NK-92 (cell line): Measurements from ENCODE around the gene RPS6KA1.

ENCODE experiments used
- DNase-seq: peaks from one replicate; lab custom pipeline; 2025; ENCODE audit not compliant: unreplicated experiment; lab: John Stamatoyannopoulos, UW

Gene RPS6KA1

GRCh38 chr1:26531651-26532131 is 2.1 kb downstream of the RPS6KA1 start:
- no peak for DNase-seq

- DNase-seq = no peak
Measured at GRCh38 chr1:26533951-26534509, 4.5 kb downstream of the RPS6KA1 start.

- no peak for DNase-seq
Measured at GRCh38 chr1:26535201-26535600, 5.6 kb downstream of the RPS6KA1 start.

GRCh38 chr1:26536081-26536480 is 6.5 kb downstream of the RPS6KA1 start:
- no peak for DNase-seq

GRCh38 chr1:26536521-26536920 is 7.0 kb downstream of the RPS6KA1 start:
- no peak for DNase-seq

DNA sequence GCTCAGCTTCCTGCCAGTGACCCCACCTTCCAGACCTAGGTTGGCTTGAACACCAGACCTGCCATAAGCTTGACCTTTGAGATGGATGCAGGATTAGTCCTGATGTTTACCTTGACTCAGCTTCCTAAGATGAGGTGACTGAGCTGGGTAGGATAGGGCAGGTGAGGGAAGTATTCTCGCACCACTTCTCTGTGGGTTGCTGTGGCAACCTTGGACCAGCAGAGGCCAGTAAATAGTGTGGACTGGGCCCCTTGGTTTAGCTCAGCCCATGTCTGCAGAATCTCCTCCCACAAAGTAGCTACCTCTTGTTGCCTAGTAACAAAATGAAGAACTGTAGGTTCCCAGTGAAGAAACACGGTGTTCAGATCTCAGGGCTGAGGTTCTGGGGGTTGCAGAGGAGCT is 8.4 kb downstream of the RPS6KA1 start:
- no peak for DNase-seq

DNA sequence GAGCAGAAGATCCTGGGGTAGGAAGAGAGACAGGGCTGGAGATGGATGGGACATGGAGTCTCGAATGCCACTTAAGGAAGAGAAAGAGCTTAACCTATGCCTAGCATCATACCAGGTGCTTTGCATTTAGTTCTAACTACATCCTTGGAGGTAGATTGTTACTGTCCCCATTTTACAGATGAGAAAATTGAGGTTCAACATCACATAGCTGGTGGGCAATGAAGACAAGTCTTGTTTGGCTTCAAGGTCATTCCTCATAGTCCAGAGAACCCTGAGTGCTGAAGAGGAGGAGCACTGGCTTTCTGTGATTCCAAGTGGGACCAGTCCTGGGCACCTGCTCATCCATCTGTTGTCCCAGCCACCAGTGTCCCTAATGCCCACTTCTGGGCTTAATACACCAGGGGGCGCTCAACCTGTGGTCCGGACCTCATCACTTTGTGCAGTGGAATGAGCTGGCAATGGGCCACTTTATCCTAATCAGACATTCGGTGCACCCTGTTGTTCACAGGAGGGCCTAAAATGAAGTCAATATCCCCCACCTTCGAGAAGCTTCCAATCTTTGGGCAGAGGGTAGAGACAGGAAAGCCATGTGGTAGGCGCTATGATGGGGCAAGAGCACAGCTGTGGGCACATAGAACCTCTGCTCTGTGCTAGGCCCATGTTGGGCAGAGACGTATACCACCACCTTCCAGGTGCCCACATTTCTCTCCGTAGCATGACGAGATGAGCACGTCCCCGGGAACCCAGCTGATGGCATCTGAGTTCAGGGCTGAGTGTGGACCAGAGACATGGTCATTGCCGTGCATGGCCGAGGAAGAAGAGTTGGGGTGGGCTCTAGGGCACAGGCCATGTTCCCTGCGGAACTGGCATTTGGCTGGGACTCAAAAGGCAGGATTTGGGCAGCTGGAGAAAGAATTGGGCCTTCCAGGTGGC is 9.2 kb downstream of the RPS6KA1 start:
- no peak for DNase-seq

DNA sequence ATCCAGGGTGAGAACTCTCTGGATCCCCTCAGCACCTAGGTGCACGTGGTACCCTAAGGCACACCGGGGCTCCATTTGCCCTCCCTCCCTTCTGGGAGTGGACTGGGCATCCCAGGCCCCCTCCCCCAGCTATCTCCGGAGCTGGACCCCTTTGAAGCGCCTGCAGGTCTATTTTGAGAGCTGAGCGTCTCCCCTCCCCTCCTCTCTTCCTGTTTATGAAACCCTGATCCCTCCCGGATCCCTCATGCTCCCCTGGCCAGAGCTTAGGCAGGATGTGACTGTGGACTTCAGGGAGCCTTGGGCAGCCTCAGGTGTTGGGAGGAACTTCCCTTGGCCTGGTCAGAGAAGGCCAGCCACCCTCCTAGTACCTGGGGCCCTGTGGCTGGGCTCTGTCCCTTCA is 10.2 kb downstream of the RPS6KA1 start:
- no peak for DNase-seq

DNA sequence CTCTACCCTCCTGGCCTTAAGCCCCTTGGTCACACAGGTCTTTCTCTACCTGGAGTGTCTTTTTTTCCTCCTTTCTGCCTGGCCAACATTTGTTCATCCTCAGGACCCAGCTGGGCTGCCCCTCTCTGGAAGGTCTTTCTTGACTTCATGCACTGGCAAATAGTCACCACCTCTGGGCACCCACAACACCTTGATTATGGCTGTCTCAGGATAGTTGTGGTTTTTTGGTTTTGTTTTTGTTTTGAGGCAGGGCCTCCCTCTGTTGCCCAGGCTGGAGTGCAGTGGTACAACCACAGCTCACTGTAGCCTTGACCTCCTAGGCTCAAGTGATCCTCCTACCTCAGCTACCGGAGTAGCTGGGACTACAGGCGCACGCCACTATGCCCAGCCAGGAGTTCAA is 10.8 kb downstream of the RPS6KA1 start:
- DNase-seq = no peak

DNA sequence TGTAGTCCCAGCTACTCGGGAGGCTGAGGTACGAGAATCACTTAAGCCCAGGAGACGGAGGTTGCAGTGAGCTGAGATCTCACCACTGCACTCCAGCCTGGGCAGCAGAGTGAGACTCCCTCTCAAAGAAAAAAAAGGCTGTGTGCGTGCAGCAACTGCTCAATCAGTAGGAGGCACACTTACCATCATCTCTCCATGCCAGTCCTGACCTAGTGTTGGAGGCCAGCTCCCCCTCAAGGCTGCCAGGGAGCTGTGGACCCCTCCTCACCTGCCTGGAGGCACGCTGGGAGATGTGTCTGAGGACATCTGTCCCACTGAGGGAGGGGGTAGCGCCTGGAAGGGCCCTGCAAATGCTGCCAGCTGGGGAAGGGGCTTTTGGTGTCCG is 11.9 kb downstream of the RPS6KA1 start:
- no peak for DNase-seq

- no peak for DNase-seq
Measured at GRCh38 chr1:26541816-26542711, 12.5 kb downstream of the RPS6KA1 start.

DNA sequence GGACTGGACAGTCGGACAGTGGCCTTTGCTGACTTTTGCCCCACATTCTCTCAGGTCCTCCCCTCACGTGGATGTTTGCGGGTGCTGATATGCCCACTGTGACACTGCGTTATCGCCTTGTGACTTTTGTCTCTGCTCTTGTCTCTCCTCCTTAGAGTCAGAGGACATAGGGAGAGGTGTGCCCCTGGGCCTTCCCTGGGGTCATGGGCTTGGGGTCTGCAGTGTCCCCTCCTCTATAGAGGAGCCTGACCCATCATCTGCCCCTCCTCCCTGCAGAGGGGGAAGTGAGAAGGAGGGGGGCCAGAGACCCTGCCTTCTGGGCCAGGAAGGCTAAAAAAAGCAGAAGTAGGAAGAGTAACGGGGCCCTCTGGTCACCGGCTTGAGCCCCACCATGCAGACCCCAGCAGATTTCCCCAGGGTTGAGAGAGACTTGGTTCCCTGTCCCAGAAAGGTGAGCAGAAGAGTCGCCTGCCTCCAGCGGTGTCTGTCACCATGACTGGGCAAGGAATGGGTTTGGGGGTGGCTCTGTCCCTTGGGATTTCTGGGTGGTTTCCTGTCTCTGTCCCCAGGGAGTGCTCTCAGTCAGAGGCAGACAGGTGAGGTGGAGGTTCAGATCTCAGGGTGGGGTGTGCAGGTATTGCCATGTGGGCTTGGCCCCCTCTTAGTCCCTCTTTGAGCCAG is 13.3 kb downstream of the RPS6KA1 start:
- DNase-seq = no peak

GRCh38 chr1:26543462-26543861 is 13.9 kb downstream of the RPS6KA1 start:
- no peak for DNase-seq

DNA sequence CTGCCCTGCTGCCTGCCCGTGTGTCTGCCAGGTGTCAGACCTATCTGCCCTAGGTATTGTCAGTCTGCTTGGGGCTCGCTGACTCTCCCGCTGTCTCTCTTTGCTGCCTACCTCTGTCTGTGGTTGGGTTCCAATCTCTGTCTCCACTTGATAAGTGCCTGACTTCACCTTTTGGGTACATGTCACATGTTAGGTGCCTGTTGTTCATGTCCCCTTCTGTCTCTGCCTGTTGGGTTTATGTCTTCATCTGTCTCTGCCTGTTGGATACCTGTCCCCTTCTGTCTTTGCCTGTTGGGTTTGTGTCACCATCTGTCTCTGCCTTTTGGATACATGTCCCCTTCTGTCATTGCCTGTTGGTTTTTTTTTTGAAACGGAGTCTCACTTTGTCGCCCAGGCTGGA is 14.6 kb downstream of the RPS6KA1 start:
- DNase-seq = no peak

DNA sequence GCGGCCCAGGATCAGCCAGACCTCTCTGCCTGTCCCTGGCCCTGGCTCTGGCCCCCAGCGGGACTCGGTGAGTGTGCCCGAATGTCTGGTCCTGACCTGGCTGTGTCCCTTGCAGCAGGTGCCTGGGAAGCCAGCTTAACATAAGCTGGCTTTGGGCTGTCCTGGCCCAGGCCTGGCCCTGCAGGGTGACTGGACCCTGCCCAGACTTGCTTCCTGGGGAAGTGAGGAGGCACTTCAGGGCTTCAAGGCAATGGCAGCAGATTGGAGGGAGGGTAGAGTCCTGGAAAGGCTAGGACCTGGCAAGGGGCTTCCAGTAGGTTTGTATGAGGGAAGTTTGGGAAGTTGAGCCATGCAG is 16.4 kb downstream of the RPS6KA1 start:
- DNase-seq = no peak

DNA sequence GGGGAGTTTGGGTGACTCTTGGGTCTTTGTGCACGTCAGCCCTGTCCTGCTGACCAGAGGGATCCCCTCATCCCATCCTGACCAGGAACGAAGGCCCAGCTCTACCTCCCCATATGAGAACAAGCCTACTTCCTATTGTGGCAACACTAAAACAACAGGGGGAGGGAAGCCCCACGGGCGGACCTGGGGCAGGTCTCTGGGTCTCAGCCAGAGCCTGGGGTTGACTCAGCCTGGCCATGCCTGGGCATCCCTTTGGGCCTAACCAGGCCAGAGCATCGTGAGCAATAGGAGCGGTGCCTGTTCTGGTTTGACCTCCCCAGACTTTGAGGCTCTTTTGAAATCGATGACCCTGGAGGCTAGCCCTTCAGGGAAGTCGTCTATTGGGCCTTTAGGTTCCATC is 16.8 kb downstream of the RPS6KA1 start:
- DNase-seq = no peak

- DNase-seq = no peak
Measured at GRCh38 chr1:26546819-26547218, 17.3 kb downstream of the RPS6KA1 start.

DNA sequence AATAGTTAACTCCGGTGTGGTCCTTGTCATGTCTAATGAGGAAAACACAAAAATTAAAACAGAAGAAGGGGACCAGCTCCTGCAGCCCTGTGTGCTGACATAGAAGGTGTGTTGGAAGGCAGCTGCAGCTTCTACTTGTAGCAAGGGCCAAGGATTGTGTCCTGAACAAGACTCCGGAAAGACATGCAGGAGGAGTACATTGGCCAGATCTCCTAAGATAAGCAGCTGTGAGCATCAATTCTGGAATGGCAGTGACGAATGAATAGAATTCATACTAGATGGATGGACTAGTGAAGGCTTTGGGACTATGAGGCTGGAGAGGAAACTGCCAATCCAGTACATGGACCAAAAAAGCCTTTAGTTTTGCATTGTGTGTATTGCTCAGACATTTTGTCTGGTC is 19.3 kb downstream of the RPS6KA1 start:
- DNase-seq = no peak

- no peak for DNase-seq
Measured at GRCh38 chr1:26550946-26551345, 21.4 kb downstream of the RPS6KA1 start.

DNA sequence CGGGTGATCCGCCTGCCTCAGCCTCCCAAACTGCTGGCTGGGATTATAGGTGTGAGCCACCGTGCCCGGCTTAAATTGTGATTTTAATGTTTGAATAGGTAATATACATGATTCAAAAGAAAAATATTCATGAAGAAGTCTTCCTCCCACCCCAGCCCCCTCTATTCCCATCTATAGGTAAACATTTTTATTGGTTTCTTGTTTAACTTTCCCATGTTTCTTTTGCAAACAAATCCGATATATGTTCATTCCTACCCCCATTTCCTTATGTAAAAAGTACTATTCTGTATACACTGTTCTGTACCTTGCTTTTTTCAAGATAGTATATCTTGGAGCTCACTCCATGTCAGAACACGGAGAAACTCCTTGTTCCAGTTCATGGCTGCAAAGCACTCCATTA is 23.2 kb downstream of the RPS6KA1 start:
- no peak for DNase-seq
